SK-N-SH (cell line): ENCODE results near the gene PCBD2. TPM values are rescaled to one million over a fixed set of nuclear protein-coding genes. Genes with fewer than 3 reads are reported as not detected.

Experiments
- CTCF ChIA-PET: fragments of 300-600, 350-600 bp; formaldehyde crosslinking; extraction: SDS; loops from one replicate; lab custom pipeline; 2021; lab: Yijun Ruan, JAX
- POLR2A ChIA-PET: fragments of 350-600 bp; sonication (Branson Sonifier 250); formaldehyde crosslinking; extraction: SDS; loops from one replicate; lab custom pipeline; 2020; ENCODE audit warnings: antibody characterized with exemption, inconsistent platforms; lab: Yijun Ruan, JAX
- DNase-seq: peaks from one replicate; pipeline ENCODE4 v3.0.0; 2012
- H2AFZ ChIP-seq: fragments of 200-600 bp; sonication (generic); 2 replicates; pipeline ENCODE4 v1.8.1; 2016; ENCODE audit warnings: antibody characterized with exemption, mild to moderate bottlenecking, low read depth
- H3F3A ChIP-seq: fragments of 200-600 bp; sonication (generic); replicated peaks from 2 replicates; pipeline ENCODE3; 2016; ENCODE audit warnings: antibody characterized with exemption, mild to moderate bottlenecking; ENCODE audit not compliant: insufficient read depth
- H3K27ac ChIP-seq, 2 experiments: fragments of 200-500 bp in 1 of 2; fragments of 200-600 bp in 1 of 2; sonication (Bioruptor generic) in 1 of 2; sonication (generic), shearing (Covaris generic) in 1 of 2; 2 replicates each; pipeline versions ENCODE4 v1.5.1 to v1.6.1; 2014 to 2016; ENCODE audit warnings: low read depth in 2 of 2, inconsistent platforms in 1 of 2, low read length in 1 of 2, mild to moderate bottlenecking in 1 of 2, mixed read lengths in 1 of 2
- H3K27me3 ChIP-seq: fragments of 200-600 bp; sonication (generic), shearing (Covaris generic); 2 replicates; pipeline ENCODE4 v1.6.1; 2016; ENCODE audit warnings: mixed run types; ENCODE audit not compliant: insufficient read depth
- H3K36me3 ChIP-seq, 2 experiments: fragments of 200-500 bp in 1 of 2; fragments of 200-600 bp in 1 of 2; sonication (Bioruptor generic) in 1 of 2; sonication (generic) in 1 of 2; replicated peaks in 1 of 2; 2 replicates each; pipeline versions ENCODE3 to v1.5.1; 2014 to 2016; ENCODE audit warnings: low read length in 1 of 2, mild to moderate bottlenecking in 1 of 2; ENCODE audit not compliant: insufficient read depth in 2 of 2, control insufficient read depth in 1 of 2
- H3K4me1 ChIP-seq, 2 experiments: fragments of 200-500 bp in 1 of 2; fragments of 200-600 bp in 1 of 2; sonication (Bioruptor generic) in 1 of 2; sonication (generic), shearing (Covaris generic) in 1 of 2; 2 replicates each; pipeline versions ENCODE4 v1.5.1 to v1.6.1; 2014 to 2016; ENCODE audit warnings: low read depth in 1 of 2, low read length in 1 of 2, mixed run types in 1 of 2; ENCODE audit not compliant: insufficient read depth in 2 of 2, control insufficient read depth in 1 of 2
- H3K4me2 ChIP-seq: fragments of 200-600 bp; sonication (generic), shearing (Covaris generic); 2 replicates; pipeline ENCODE4 v1.6.1; 2017; ENCODE audit warnings: mixed run types
- H3K4me3 ChIP-seq, 2 experiments: fragments of 200-500 bp in 1 of 2; fragments of 200-600 bp in 1 of 2; sonication (Bioruptor generic) in 1 of 2; sonication (generic), shearing (Covaris generic) in 1 of 2; 2 replicates each; pipeline versions ENCODE4 v1.5.1 to v1.8.1; 2014 to 2016; ENCODE audit warnings: low read depth in 2 of 2, inconsistent platforms in 1 of 2, low read length in 1 of 2, mild to moderate bottlenecking in 1 of 2, mixed read lengths in 1 of 2, moderate library complexity in 1 of 2
- H3K79me2 ChIP-seq: fragments of 200-600 bp; sonication (generic); 2 replicates; pipeline ENCODE4 v1.8.1; 2017; ENCODE audit warnings: mild to moderate bottlenecking; ENCODE audit not compliant: insufficient read depth
- H3K9ac ChIP-seq: fragments of 200-600 bp; sonication (generic); 2 replicates; pipeline ENCODE4 v1.6.1; 2017; ENCODE audit warnings: mixed run types
- H3K9me2 ChIP-seq: fragments of 200-600 bp; sonication (generic); 2 replicates; pipeline ENCODE4 v1.6.1; 2017; ENCODE audit warnings: mixed run types
- H3K9me3 ChIP-seq: fragments of 200-600 bp; sonication (generic); 2 replicates; pipeline ENCODE4 v1.6.1; 2017; ENCODE audit warnings: mixed run types, mild to moderate bottlenecking, moderate library complexity
- H4K20me1 ChIP-seq: fragments of 200-600 bp; sonication (generic); 2 replicates; pipeline ENCODE4 v1.6.1; 2017; ENCODE audit warnings: mild to moderate bottlenecking, mixed run types; ENCODE audit not compliant: insufficient read depth
- CHD2 ChIP-seq: fragments of 150-350 bp; IDR thresholded peaks from 2 replicates; pipeline ENCODE4 v1.6.1; 2018; ENCODE audit warnings: low read length; ENCODE audit not compliant: partially characterized antibody
- CTCF ChIP-seq: fragments of 200-600 bp; sonication (generic); IDR thresholded peaks from 2 replicates; pipeline ENCODE4 v1.6.1; 2017; ENCODE audit warnings: antibody characterized with exemption, mild to moderate bottlenecking, moderate library complexity
- ELF1 ChIP-seq: IDR thresholded peaks from 2 replicates; pipeline ENCODE4 v1.4.0; 2012
- EZH2phosphoT487 ChIP-seq: fragments of 200-600 bp; sonication (generic); IDR thresholded peaks from 2 replicates; pipeline ENCODE4 v1.6.1; 2017; ENCODE audit warnings: low read depth, mixed run types, mild to moderate bottlenecking, antibody characterized with exemption, moderate library complexity, borderline replicate concordance
- FOXM1 ChIP-seq: IDR thresholded peaks from 2 replicates; pipeline ENCODE4 v1.4.0; 2012; ENCODE audit warnings: low read depth, mild to moderate bottlenecking
- GABPA ChIP-seq: IDR thresholded peaks from 2 replicates; pipeline ENCODE4 v1.4.0; 2012; ENCODE audit warnings: low read depth, mild to moderate bottlenecking
- MAX ChIP-seq: IDR thresholded peaks from 2 replicates; pipeline ENCODE4 v1.4.0; 2012; ENCODE audit warnings: low read depth
- MEF2A ChIP-seq: IDR thresholded peaks from 2 replicates; pipeline ENCODE4 v1.4.0; 2012; ENCODE audit warnings: low read depth, borderline replicate concordance
- POLR2AphosphoS5 ChIP-seq: IDR thresholded peaks from 2 replicates; pipeline ENCODE4 v1.6.1; 2012; ENCODE audit warnings: low read depth, low read length
- RAD21 ChIP-seq: IDR thresholded peaks from 2 replicates; pipeline ENCODE4 v1.6.1; 2012; ENCODE audit warnings: mild to moderate bottlenecking, low read length
- REST ChIP-seq: IDR thresholded peaks from 2 replicates; pipeline ENCODE4 v1.6.1; 2012; ENCODE audit warnings: mild to moderate bottlenecking, low read depth, low read length, moderate library complexity
- RFX5 ChIP-seq: IDR thresholded peaks from 2 replicates; pipeline ENCODE4 v1.6.1; 2012; ENCODE audit warnings: mild to moderate bottlenecking, improper control_type of control experiment, low read length
- RXRA ChIP-seq: IDR thresholded peaks from 2 replicates; pipeline ENCODE4 v1.4.0; 2012; ENCODE audit warnings: low read depth, mild to moderate bottlenecking, borderline replicate concordance
- SIN3A ChIP-seq: IDR thresholded peaks from 2 replicates; pipeline ENCODE4 v1.6.1; 2012; ENCODE audit warnings: low read depth, mild to moderate bottlenecking, low read length, moderate library complexity, borderline replicate concordance
- SMC3 ChIP-seq: IDR thresholded peaks from 2 replicates; pipeline ENCODE4 v1.6.1; 2012; ENCODE audit warnings: low read depth, low read length, improper control_type of control experiment
- TEAD4 ChIP-seq: IDR thresholded peaks from 2 replicates; pipeline ENCODE4 v1.4.0; 2012; ENCODE audit warnings: mild to moderate bottlenecking, borderline replicate concordance; ENCODE audit not compliant: insufficient read depth
- YY1 ChIP-seq: IDR thresholded peaks from 2 replicates; pipeline ENCODE4 v1.4.0; 2012; ENCODE audit warnings: low read depth, mild to moderate bottlenecking
- ZBTB33 ChIP-seq: IDR thresholded peaks from 2 replicates; pipeline ENCODE4 v1.4.0; 2012; ENCODE audit warnings: low read depth, borderline replicate concordance
- WGBS: methylation state at CpG from one replicate; pipeline ENCODE4 v1.1.6; 2017; ENCODE audit warnings: low lambda C conversion rate; 5-methylcytosine and 5-hydroxymethylcytosine counted together
- polyA plus RNA-seq, 3 experiments: library from polyadenylated mRNA; depleted of rRNA; stranded (reverse); fragments of >200 nt; gene quantifications; 2 replicates each; pipeline ENCODE4 v1.2.3, GENCODE V29; 2012
- TF ChIP-seq, protein P1 (sequence below): IDR thresholded peaks from 2 replicates; pipeline ENCODE4; 2012

Gene PCBD2
- polyA plus RNA-seq, 1 of the 3 experiments (the other 2 are of a cell fraction), result 5.1 TPM

DNA sequence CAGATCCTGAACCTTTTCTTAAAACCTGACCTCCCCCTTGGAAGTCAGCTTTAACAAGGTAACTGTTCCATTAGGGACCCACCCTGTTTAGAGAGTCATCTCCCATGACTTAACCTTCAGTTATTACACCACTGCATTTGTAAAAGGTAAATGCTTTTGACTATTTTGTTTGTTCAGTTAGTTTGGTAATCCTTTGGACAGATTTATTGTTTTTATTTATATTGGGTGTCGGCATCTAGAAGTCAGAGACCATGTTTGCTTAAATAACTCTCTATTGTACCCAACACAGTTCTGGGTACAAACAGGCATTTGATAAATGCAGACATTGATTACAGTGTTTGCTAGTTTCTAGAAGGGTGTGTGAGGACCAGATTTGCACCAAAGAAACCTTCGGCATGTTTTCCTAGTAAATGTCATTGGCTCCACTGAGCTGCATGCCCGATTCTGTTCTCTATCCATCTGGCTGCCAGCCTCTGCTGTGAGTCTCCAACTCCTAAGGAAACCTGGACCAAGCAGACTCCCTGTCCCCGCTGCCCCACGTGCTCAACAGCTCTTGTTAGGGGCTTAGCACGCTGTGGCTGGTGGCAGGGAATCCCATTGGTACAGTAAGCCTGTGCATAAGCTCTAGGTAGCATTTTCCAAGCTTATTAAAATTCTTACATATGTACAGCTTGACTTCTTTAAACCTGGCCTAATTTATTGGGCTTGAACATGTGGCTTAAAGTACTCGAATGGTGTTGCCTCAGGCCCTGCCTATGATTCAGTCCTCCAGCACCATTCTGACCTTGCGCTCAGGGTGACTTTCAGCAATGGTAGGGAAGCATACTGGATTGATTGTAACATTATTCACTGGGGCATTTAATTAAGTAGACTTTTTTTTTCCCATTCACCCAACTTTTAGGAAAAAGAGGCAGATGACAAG is 6.6 kb downstream of the PCBD2 start (continued):
- TF ChIP-seq EZH2phosphoT487 (no peak), SIN3A (no peak), ELF1 (no peak), MAX (no peak)
- TF ChIP-seq, protein P1, sequence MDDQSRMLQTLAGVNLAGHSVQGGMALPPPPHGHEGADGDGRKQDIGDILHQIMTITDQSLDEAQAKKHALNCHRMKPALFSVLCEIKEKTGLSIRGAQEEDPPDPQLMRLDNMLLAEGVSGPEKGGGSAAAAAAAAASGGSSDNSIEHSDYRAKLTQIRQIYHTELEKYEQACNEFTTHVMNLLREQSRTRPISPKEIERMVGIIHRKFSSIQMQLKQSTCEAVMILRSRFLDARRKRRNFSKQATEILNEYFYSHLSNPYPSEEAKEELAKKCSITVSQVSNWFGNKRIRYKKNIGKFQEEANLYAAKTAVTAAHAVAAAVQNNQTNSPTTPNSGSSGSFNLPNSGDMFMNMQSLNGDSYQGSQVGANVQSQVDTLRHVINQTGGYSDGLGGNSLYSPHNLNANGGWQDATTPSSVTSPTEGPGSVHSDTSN, result no peak
- TF ChIP-seq, all 33 proteins: peak for 0

- H3K9ac ChIP-seq, result no peak overlapping the region
- DNase-seq, result no peak
- H3K4me3 ChIP-seq, result no peak overlapping the region
- H3F3A ChIP-seq, result no peaks in the 10 kb centered on the region
- H3K9me2 ChIP-seq, result no peaks in the 10 kb centered on the region
- no peak overlapping the region for H3K4me2 ChIP-seq
- ChIA-PET POLR2A (interaction anchor here (0.6 kb wide), 1 partner anchor 175 kb away, joined by 10 read pairs; no protein-coding TSS in a partner anchor), CTCF (interaction anchor here (0.9 kb wide), 1 partner anchor 278 kb away, joined by 3 read pairs; no protein-coding TSS in a partner anchor)
- H3K36me3 ChIP-seq, result peaks cover 4 to 18% of the 10 kb centered on the region in 2 experiments
- H3K27ac ChIP-seq, result no peak overlapping the region
- no peaks in the 10 kb centered on the region for H3K27me3 ChIP-seq
- H2AFZ ChIP-seq, result no peak overlapping the region
- no peaks in the 10 kb centered on the region for H3K4me1 ChIP-seq
- no peaks in the 10 kb centered on the region; the same call in 1 of the 2 replicates for H3K79me2 ChIP-seq
- no peaks in the 10 kb centered on the region for H4K20me1 ChIP-seq
- no peaks in the 10 kb centered on the region for H3K9me3 ChIP-seq
- 97% methylated on average over 3 of the region's 3 CpGs for whole genome bisulfite sequencing
- no peak for TF ChIP-seq GABPA
- TF ChIP-seq CTCF, result no peak
- no peak for TF ChIP-seq TEAD4
- no peak for TF ChIP-seq ZBTB33
- no peak for TF ChIP-seq RXRA
- TF ChIP-seq POLR2AphosphoS5, result no peak
- no peak for TF ChIP-seq REST
- TF ChIP-seq EZH2phosphoT487, result no peak
- no peak for TF ChIP-seq CHD2
- no peak for TF ChIP-seq MEF2A
- TF ChIP-seq SIN3A, result no peak
- no peak for TF ChIP-seq SMC3
- TF ChIP-seq RFX5, result no peak
- TF ChIP-seq, protein P1, result no peak
- no peak for TF ChIP-seq YY1
- no peak for TF ChIP-seq RAD21
- no peak for TF ChIP-seq FOXM1
Observed at GRCh38 chr5:134913254-134913653, 8.3 kb downstream of the PCBD2 start.
